Stimulated activated CD4-positive, alpha-beta T cell treated with anti-CD3 and anti-CD28 coated beads, Interleukin-1b, Interleukin-23, amount 100 ng/mL, for 4 hours (primary cell): Measurements from ENCODE around the gene FAM193B.
"Not testable (repeated sequence)": the region's sequence is repeated elsewhere in the genome, so short reads cannot be mapped to it uniquely, and the experiment has no call there.

ENCODE experiments used
- DNase-seq, 2 donors: peaks; one replicate each; pipeline ENCODE4 v3.0.0-alpha.2; 2020; ENCODE audit warnings: low read depth in 2 of 2

The FAM193B gene

DNA sequence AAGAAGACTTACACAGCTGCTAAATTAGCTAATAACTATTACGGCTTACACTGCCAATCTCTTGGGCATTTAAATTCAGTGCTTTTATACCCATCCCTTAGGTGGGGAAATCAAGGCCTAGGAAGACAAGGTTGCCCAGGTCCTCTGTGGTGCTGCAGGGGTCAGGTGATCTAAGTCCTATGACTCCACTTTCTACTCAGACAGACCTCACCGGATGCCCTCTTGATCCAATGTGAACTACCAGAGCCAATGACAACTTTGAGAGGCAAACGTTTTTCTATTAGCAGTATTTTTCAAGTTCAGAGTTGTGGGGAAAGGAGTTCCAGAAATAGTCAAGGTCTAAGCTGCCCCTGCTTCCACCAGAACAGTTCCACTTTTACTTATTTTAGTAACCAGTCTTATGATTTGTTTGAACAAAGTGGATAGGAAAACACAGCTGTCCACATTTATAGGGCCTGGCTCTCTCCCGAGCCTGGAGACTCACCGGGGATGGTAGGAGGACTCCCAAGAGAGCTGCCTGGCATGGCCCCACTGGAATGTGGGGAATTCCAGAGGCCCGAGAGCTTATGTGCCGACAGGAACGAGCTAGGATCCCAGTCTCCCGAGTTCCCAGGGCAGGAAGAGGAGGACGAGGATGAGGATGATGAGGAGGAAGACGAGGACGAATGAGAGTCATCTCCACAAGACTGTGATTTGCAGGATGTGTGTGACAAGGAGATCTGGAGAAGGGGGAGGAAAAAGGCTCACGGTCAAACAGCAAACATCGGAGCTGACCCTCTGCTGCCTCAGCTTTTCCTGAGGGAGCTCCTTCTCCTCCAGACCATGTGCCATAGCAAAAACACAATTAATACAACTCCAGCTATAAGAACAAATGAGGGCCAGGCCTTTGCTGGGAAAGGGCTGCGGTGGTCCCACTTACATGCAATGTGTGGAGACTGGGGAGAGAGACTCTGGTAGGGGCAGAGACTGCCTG, 16.7 kb downstream of the FAM193B start:
- DNase-seq, result no peak

GRCh38 chr5:177536386-177536785, 18.0 kb downstream of the FAM193B start:
- DNase-seq, result no peak

- DNase-seq, result no peak
These were observed 19.2 kb downstream of the FAM193B start for GRCh38 chr5:177535125-177535524.

GRCh38 chr5:177534433-177534832, 19.9 kb downstream of the FAM193B start:
- DNase-seq, result not testable (repeated sequence)

DNA sequence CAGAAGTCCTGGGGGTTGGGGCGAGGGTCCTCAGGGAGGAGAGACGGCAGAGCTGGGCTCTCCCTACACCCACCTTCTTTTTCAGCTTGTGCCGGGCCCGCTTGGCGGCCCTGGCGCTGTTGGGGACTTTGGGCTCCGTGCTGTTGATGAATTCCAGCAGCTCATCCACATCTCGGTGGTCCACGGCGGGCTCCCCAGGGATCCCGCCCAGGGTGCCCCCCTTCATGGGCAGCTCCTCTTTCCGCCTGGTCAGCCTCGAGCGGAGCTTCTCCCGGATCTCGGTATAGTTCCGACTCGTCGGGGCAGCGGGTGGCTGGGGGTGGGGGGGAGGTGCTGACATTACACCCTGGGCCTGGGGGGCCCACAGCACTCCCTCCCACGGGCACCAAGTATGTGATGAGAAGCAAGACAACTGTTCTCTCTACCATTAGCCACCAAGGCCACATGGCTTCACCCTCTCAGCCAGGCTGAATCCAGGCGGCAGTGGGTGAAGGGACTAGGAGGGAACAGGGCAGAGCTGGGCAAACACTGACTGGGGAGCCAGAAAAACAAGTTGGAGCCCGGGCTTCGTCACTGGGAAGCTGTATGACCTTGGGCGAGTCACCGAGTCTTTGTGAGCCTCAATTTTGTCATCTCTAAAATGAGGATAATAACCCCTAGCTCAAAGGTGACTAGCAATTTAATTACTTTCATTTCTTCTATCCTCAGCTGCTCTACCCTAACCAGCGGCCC, 23.0 kb downstream of the FAM193B start:
- no peak for DNase-seq

DNA sequence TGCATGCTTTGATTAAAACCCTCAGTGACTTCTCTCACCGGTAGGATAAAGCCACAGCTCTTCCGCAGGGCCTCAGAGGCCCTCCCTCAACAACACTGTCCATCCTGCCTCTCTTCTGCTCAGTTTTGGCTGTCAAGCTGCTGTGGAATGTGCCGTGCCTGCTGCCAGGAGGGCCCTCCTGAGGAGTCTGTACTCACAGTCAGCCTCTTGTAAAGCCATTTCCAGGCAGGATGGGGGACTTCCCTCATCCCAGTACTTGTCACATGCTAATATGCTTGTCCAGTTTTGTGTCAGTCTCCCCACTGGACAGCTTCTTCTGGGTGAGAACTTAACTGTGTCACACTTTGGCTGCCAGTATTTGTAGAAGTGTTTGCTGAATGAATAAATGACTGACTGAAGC, 23.7 kb downstream of the FAM193B start:
- DNase-seq, result no peak

GRCh38 chr5:177529247-177530203, 24.8 kb downstream of the FAM193B start:
- DNase-seq, result no peak

DNA sequence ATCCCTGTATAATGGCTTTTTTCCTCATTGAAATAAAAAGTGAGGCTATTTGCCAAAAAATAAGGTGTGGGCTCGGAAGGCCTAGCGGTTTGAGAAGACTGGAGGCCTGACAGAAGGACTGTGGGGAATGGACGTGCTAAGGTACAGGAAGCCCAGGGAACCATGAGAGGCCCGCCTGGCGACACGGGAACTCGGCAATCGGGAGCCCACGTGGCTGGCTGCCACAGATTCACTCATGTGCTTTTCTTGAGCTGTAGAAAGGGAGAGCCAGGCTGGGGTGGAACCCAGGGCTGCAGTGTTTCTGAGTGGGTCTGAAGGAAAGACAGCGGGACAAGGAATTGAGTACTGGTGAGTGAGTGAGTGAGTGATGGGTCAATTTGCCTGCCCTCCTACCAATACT, 25.7 kb downstream of the FAM193B start:
- DNase-seq, result no peak

GRCh38 chr5:177527595-177527994, 26.8 kb downstream of the FAM193B start:
- DNase-seq, result no peak

- DNase-seq, result no peak
These were observed 27.6 kb downstream of the FAM193B start for GRCh38 chr5:177526791-177527190.

DNA sequence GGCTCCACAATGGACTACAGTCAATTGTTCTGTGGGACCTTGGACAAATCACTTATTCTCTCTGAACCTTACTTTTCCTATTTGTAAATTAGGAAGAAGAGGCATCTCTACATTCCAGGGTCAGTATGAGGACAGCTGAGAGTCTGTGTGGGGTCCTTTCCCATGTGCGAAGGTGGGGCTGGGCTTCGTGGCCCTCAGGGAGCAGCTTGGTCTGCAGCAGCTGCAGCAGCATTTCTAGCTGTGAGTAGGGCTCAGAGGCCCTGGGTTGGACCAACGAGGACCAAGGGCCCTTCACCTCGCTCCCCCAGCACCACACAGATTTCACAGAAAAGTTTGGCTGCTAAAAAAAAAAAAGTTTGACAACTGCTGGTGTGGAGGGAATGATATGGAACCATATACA, 28.2 kb downstream of the FAM193B start:
- DNase-seq, result no peak

DNA sequence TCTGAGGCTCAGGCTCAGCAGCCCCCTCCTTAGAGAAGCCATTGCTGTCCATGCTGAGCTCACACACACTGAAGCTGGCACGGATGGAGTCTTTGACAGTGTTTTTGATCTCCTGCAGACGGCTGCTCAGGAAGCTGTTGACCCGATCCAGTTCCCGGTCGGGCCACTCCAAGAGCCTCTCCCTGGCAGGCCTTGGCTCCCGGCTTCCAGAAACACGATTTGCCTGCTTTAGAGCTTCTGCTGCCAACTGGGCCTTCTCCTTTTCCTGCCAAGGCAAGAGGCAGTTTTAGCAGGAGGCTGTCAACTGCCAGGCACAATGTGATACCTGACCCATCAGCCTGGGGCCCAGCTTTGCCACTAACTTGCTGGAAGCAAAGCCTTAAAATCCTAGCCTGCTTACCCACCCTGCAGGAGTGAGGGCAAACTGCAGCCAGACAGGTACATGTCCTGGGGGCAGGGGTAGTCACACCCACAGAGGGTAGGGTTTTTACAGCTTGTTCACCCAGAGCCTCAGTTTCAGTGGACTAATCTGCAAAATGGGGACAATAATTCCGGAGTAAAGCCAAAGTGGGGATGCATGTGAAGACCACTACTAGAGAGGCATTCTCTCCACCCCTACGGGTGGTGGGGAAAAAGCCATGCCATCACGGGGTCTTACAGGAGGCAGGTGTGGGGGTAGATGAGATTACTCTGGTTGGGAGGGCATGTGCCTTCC, 29.3 kb downstream of the FAM193B start:
- no peak for DNase-seq

GRCh38 chr5:177524539-177524900, 29.8 kb downstream of the FAM193B start:
- DNase-seq, result no peak

DNA sequence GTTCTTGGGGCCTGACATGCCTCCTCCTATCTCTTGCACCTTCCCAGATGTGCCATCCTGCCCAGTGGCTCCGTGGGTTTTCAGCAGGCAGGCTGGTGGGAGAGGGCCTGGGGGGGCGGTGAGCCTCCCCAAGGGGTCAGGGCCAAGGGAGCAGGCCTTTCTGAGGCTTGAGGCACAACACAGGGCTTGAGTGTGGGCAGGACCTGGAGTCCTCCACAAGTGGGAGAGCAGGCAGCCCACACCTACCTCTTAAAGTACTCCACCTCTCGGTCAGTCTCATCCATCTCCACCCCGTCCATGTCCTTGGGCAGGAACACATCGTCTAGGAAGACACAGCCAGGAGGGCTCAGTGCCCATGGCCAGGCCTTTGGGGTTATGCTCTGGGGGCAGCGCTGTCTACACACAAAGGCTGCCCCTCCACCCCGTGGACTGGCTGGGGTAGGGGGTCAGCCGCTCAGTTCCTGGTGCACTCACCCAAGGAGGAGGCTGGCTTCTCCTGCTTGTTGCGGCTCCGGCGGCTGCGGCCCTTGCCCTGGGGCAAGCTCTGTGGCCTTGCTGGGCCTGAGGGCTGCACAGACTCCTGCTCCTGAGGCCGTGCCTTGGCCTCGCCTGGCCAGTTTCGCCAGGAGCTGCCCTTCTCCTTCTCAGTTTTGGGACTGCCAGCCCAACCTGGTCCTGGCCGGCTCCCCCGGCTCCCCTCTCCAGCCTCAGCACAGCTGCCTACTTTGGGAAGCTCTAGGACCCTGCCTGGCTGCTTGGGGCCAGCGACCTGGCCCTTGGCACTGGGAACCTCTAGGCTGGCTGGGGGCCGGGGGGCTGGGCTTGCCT, 30.4 kb downstream of the FAM193B start:
- no peak for DNase-seq

DNA sequence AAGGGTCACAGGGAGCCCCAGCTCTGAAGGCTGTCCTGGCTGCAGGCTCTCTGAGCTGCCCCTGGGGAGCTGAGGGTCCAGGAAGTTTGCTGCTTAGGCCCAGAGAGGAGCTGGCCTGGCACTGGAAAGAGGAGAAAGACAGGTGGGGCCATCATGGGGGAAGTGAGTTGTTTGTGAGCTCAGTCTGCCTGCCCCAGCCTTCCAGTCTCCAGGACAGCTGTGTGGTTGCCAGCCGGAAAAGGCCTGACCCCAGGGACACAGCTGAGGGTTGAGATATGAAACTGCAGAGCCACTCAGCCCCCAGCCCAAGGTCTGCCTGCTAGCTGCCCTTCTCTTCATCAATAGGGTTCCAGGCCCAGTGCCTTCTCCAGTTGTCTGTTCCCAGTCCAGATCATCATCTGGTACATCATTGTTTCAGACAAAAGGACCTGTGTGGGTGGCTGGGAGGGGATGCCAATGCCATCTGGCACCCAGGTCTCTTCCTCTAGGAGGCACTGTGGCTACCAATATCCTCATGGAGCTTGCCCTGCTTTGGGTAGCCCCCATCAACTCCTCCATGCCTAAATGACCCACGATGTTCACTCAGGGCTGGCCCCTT, 33.3 kb downstream of the FAM193B start:
- DNase-seq, result no peak

- no peak for DNase-seq
These were observed 34.1 kb downstream of the FAM193B start for GRCh38 chr5:177520271-177520670.

DNA sequence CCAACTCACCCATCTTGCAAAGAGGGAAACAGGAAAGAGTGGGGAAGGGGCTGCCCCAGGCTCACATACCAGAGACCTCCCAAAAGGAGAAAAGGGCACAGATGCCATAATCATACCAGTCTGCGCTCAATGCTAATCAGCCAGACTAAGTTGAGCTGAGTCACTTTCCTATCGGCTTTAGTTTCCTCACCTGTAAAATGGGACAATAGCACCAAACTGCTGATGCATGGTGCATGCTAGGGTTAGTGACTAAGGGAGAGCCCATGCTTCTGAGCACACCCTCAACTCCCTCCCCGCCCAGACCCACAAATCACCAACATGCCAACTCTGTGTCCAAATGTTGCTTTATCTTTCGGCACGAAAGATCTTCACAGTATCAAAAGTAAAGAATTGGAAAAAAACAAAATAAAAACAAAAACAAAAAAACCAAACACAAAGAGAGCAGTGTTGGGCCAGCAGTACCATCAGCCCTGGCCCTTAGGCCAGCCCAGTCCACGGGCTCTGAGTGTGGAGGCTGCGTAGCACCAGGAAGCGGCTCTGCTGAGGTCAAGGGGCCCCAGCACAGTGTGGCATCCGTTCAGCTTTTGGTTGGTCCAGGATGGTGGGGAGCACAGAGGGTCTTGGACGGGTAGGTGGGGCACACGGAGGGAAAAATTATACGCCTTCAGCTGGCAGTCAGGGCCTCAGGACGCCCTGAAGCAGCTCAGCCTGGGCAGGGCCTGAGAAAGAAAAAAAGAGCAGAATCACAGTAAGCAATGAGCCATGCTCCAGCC, 34.7 kb downstream of the FAM193B start:
- no peak for DNase-seq

- DNase-seq, result peak; percentile 90 to 91
These were observed 37.5 kb downstream of the FAM193B start, which contains the start of gene DDX41 for GRCh38 chr5:177516601-177517568. DDX41 (minus strand) TSS chr5:177516961; CDS start chr5:177516945, 16 bp downstream.
